Measurements from ENCODE around the gene SIRPG. TPM values are rescaled to one million over a fixed set of nuclear protein-coding genes. Genes with fewer than 3 reads are reported as not detected.

SIRPG gene
- total and polyA plus RNA-seq, 12 donors, result 0.10 to 1.9 TPM; not detected in 10

DNA sequence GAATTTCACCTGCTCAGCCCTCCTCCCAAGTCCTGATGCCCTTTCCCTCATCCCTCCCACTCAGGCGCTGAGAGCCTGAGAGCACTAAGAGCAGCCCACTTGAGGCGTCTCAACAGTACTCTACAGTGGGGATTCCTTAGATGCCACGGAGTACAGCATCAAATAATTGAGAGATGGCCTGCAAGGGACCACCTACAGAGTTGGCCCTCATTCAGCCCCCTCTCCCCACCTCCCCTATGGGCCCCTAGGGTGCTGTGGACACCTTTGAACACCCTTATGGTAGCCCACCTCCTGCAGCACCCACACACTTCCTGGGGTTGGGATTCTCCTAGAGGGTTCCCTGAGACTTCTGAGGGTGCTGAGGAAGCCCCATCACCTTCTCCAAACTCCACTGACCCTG, 37.1 kb upstream of the SIRPG start:
- Histone ChIP-seq H3K4me1 (no peaks in the 10 kb centered on the region), H3K9me3 (peaks cover 0 to 7% (median 0%) of the 10 kb centered on the region in 11 donors), H3K36me3 (no peaks in the 10 kb centered on the region), H3K27ac (no peak overlapping the region), H3K27me3 (peaks cover 0 to 25% (median 6%) of the 10 kb centered on the region in 7 donors), H3K4me3 (no peak overlapping the region)
- no peak for ATAC-seq
- TF ChIP-seq, protein P1, sequence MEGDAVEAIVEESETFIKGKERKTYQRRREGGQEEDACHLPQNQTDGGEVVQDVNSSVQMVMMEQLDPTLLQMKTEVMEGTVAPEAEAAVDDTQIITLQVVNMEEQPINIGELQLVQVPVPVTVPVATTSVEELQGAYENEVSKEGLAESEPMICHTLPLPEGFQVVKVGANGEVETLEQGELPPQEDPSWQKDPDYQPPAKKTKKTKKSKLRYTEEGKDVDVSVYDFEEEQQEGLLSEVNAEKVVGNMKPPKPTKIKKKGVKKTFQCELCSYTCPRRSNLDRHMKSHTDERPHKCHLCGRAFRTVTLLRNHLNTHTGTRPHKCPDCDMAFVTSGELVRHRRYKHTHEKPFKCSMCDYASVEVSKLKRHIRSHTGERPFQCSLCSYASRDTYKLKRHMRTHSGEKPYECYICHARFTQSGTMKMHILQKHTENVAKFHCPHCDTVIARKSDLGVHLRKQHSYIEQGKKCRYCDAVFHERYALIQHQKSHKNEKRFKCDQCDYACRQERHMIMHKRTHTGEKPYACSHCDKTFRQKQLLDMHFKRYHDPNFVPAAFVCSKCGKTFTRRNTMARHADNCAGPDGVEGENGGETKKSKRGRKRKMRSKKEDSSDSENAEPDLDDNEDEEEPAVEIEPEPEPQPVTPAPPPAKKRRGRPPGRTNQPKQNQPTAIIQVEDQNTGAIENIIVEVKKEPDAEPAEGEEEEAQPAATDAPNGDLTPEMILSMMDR (IDR thresholded peaks at IDR 0.05), result no peak
- intact Hi-C loops (cut with DNase I), result no loop called here
- DNase-seq, result no peak
- 37 to 64% methylated on average over 3 of the region's 3 CpGs for WGBS, 2 donors

DNA sequence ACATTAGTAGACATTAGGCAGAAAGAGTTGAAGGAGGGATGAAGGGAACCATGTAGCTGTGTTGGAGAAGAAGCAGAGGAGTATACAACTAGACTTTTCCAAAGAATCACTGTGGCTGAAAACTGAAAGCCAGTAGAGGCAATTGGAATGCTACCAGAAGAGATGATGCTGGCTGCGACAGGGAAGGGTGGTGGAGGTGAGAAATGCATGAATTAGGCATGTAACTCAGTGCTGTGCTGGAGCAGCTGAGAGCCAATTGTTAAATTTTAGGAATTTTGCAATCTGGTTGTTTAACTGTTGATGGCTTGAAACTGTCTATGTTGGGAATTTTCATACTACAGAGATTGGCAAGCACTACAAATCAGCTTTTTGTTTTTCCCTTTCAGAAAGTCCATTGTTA, 35.8 kb upstream of the SIRPG start:
- no peak for ATAC-seq
- TF ChIP-seq, protein P1 (IDR thresholded peaks at IDR 0.05), result no peak
- intact Hi-C loops (cut with DNase I), result no loop called here

DNA sequence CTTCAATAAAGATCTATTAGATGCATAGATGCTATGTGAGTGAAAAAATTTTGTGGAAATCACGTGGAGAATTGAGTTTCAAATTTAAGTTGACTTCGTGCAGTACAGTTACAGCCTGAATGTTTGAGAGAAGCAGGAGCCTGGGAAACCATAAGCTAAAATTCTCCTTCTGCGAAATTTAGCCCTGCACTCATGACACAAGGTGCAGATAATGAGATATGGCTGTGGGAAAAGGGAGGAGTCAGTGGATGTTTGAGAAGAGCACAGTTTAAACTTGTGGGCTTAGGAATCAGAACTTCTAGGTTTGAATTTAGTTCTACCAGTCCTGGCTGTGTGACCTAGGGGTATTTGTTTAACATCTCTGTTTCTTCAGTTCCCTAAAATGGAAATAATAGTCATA, 32.1 kb upstream of the SIRPG start:
- 77 to 80% methylated on average over 3 of the region's 3 CpGs for WGBS, 2 donors
- DNase-seq, result no peak
- intact Hi-C loops (cut with DNase I), result no loop called here
- Histone ChIP-seq H3K27me3 (peaks cover 0 to 25% (median 0%) of the 10 kb centered on the region in 7 donors), H3K27ac (no peak overlapping the region), H3K36me3 (no peaks in the 10 kb centered on the region), H3K9me3 (peaks cover 0 to 7% (median 0%) of the 10 kb centered on the region in 11 donors), H3K4me1 (no peaks in the 10 kb centered on the region), H3K4me3 (no peak overlapping the region)
- TF ChIP-seq, protein P1 (IDR thresholded peaks at IDR 0.05), result no peak
- no peak for ATAC-seq

More for the DNA sequence above, 35.8 kb upstream of the SIRPG start:
- Histone ChIP-seq H3K27ac (no peak overlapping the region), H3K9me3 (peaks cover 0 to 7% (median 0%) of the 10 kb centered on the region in 11 donors), H3K36me3 (no peaks in the 10 kb centered on the region), H3K4me1 (no peaks in the 10 kb centered on the region), H3K4me3 (no peak overlapping the region), H3K27me3 (peaks cover 0 to 25% (median 6%) of the 10 kb centered on the region in 7 donors)
- whole genome bisulfite sequencing, 2 donors, result 37 to 43% methylated on average over 1 of the region's 1 CpG
- DNase-seq, result no peak

DNA sequence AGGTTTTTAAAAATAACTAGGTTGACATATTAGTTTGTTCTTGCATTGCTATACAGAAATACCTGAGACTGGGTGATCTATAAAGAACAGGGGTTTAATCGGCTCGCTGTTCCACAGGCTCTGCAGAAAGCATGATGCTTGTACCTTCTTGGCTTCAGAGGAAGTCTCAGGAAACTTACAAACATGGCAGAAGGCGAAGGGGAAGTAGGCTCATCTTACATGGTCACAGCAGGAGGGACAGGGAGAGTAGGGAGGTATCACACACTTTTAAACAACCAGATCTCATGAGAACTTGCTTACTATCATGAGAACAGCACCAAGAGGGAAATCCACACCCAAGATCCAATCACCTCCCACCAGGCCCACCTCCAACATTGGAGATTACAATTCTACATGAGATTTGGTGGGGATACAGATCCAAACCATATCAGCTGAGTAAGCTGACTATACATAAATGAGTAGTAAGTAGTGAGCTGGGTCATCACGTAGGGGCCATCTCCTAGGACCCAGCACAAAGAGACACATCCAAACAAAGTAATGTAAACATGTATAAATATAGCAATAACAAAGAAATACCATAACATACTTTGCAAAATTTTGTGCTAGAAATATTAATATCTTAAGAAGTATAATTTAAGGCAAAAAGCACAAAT, 31.4 kb upstream of the SIRPG start:
- H3K27ac ChIP-seq, result no peak overlapping the region
- H3K27me3 ChIP-seq, result peaks cover 0 to 25% (median 0%) of the 10 kb centered on the region in 7 donors
- H3K9me3 ChIP-seq, result peaks cover 0 to 7% (median 0%) of the 10 kb centered on the region in 11 donors
- no peaks in the 10 kb centered on the region for H3K4me1 ChIP-seq
- intact Hi-C loops (cut with DNase I), result no loop called here
- no peak for DNase-seq
- no peak for ATAC-seq
- WGBS, 2 donors, result 79 to 86% methylated on average over 4 of the region's 4 CpGs
- no peaks in the 10 kb centered on the region for H3K36me3 ChIP-seq
- no peak overlapping the region for H3K4me3 ChIP-seq
- TF ChIP-seq, protein P1 (IDR thresholded peaks at IDR 0.05), result no peak

Measured in heart right ventricle (tissue), 16 donors.